Measurements from ENCODE around the gene FYCO1.

Gene FYCO1

GRCh38 chr3:45943207-45943846, 52.3 kb downstream of the FYCO1 start, which contains the start of gene CXCR6:
Gene CXCR6, plus strand, starts transcription at chr3:45943464. Its CDS starts 3,018 bp downstream, at chr3:45946482.
- no peak for DNase-seq (ENCODE audit: low read depth, low spot score)

- no peak for DNase-seq (ENCODE audit: low read depth, low spot score)
Observed at GRCh38 chr3:45942051-45942825, 53.4 kb downstream of the FYCO1 start.

GRCh38 chr3:45940781-45941365, 54.8 kb downstream of the FYCO1 start:
- DNase-seq (ENCODE audit: low read depth, low spot score): no peak

- DNase-seq (ENCODE audit: low read depth, low spot score): no peak
Observed at GRCh38 chr3:45940004-45940780, 55.4 kb downstream of the FYCO1 start.

GRCh38 chr3:45939341-45939771, 56.3 kb downstream of the FYCO1 start:
- no peak for DNase-seq (ENCODE audit: low read depth, low spot score)

GRCh38 chr3:45938864-45939263, 56.8 kb downstream of the FYCO1 start:
- DNase-seq (ENCODE audit: low read depth, low spot score): peak; percentile 73

GRCh38 chr3:45938043-45938435, 57.6 kb downstream of the FYCO1 start:
- DNase-seq (ENCODE audit: low read depth, low spot score): no peak

GRCh38 chr3:45937206-45938042, 58.2 kb downstream of the FYCO1 start:
- DNase-seq (ENCODE audit: low read depth, low spot score): no peak

GRCh38 chr3:45936261-45936660, 59.4 kb downstream of the FYCO1 start:
- no peak for DNase-seq (ENCODE audit: low read depth, low spot score)

- DNase-seq (ENCODE audit: low read depth, low spot score): no peak
Observed at GRCh38 chr3:45933591-45933990, 62.0 kb downstream of the FYCO1 start.

- DNase-seq (ENCODE audit: low read depth, low spot score): no peak
Observed at GRCh38 chr3:45932112-45932511, 63.5 kb downstream of the FYCO1 start.

- no peak for DNase-seq (ENCODE audit: low read depth, low spot score)
Observed at GRCh38 chr3:45931496-45931895, 64.1 kb downstream of the FYCO1 start.

GRCh38 chr3:45929042-45929679, 66.5 kb downstream of the FYCO1 start:
- no peak for DNase-seq (ENCODE audit: low read depth, low spot score)

GRCh38 chr3:45927881-45928280, 67.7 kb downstream of the FYCO1 start:
- no peak for DNase-seq (ENCODE audit: low read depth, low spot score)

GRCh38 chr3:45923755-45924154, 71.9 kb downstream of the FYCO1 start:
- no peak for DNase-seq (ENCODE audit: low read depth, low spot score)

GRCh38 chr3:45922950-45923590, 72.6 kb downstream of the FYCO1 start:
- no peak for DNase-seq (ENCODE audit: low read depth, low spot score)

GRCh38 chr3:45922039-45922326, 73.6 kb downstream of the FYCO1 start:
- DNase-seq (ENCODE audit: low read depth, low spot score): no peak

GRCh38 chr3:45921158-45922038, 74.2 kb downstream of the FYCO1 start:
- DNase-seq (ENCODE audit: low read depth, low spot score): no peak

Data from smooth muscle cell of the brain vasculature (primary cell).